ENCODE measurements around the gene MAPK6.

DNA sequence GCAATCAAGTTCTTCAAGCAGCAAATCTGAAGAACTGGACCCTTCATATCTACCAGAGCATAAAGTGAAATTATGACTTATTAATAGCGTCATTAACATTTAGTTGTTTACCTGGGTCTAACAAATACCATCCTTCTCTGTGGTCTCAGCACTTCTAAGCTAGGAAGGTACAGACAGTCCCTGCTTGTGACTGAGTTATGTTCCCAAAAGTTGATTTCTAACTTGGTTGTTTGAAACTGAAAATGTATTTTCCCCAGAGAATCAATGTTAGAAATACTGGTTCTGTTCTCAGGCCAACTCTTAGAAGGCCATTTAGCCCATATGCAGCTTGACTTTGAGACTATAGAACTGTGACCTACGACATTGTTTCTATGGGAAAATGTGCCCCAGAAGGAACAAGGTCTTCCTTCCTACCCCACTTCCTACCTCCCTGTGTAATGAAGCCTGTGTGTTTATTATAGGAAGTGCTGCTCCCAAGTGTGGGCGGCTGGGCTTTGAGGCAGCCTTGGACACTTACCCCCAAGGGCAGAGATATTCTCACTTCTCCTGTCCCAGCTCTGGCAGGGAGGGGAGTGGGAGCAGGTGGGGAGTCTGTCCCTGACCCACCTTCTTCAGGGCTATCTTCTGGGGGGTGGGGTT lies 12.2 kb upstream of the MAPK6 start:
- TF ChIP-seq, protein P1, sequence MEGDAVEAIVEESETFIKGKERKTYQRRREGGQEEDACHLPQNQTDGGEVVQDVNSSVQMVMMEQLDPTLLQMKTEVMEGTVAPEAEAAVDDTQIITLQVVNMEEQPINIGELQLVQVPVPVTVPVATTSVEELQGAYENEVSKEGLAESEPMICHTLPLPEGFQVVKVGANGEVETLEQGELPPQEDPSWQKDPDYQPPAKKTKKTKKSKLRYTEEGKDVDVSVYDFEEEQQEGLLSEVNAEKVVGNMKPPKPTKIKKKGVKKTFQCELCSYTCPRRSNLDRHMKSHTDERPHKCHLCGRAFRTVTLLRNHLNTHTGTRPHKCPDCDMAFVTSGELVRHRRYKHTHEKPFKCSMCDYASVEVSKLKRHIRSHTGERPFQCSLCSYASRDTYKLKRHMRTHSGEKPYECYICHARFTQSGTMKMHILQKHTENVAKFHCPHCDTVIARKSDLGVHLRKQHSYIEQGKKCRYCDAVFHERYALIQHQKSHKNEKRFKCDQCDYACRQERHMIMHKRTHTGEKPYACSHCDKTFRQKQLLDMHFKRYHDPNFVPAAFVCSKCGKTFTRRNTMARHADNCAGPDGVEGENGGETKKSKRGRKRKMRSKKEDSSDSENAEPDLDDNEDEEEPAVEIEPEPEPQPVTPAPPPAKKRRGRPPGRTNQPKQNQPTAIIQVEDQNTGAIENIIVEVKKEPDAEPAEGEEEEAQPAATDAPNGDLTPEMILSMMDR (IDR thresholded peaks at IDR 0.05), result no peak
- no peak for TF ChIP-seq POLR2A (IDR thresholded peaks at IDR 0.05)

Measured in adrenal gland (tissue), 5 donors.